Ishikawa (cell line): ENCODE results near the gene TSPAN15.

ENCODE experiments used
- CEBPB ChIP-seq: IDR thresholded peaks from 2 replicates; pipeline ENCODE4 v1.6.1; 2012
- CREB1 ChIP-seq: IDR thresholded peaks from 2 replicates; pipeline ENCODE4 v1.6.1; 2012; ENCODE audit warnings: low read depth
- EGR1 ChIP-seq: IDR thresholded peaks from 2 replicates; pipeline ENCODE4 v1.6.1; 2012
- EP300 ChIP-seq: IDR thresholded peaks from 2 replicates; pipeline ENCODE4 v1.6.1; 2012; ENCODE audit warnings: borderline replicate concordance
- FOXM1 ChIP-seq: IDR thresholded peaks from 2 replicates; pipeline ENCODE4 v1.6.1; 2012; ENCODE audit warnings: low read depth, borderline replicate concordance
- NFIC ChIP-seq: IDR thresholded peaks from 2 replicates; pipeline ENCODE4 v1.6.1; 2012
- RAD21 ChIP-seq: IDR thresholded peaks from 2 replicates; pipeline ENCODE4 v1.6.1; 2012; ENCODE audit warnings: low read depth
- TAF1 ChIP-seq: IDR thresholded peaks from 2 replicates; pipeline ENCODE4 v1.6.1; 2012; ENCODE audit warnings: low read depth, mild to moderate bottlenecking
- TCF12 ChIP-seq: IDR thresholded peaks from 2 replicates; pipeline ENCODE4 v1.6.1; 2012; ENCODE audit warnings: low read depth
- TEAD4 ChIP-seq: IDR thresholded peaks from 2 replicates; pipeline ENCODE4 v1.6.1; 2012
- YY1 ChIP-seq: IDR thresholded peaks from 2 replicates; pipeline ENCODE4 v1.6.1; 2012; ENCODE audit warnings: low read depth
- ZBTB7A ChIP-seq: IDR thresholded peaks from 2 replicates; pipeline ENCODE4 v1.6.1; 2012; ENCODE audit warnings: low read depth
- TF ChIP-seq, protein P1 (sequence below): IDR thresholded peaks from 2 replicates; pipeline ENCODE4 v1.6.1; 2012; ENCODE audit warnings: low read depth, mild to moderate bottlenecking
- TF ChIP-seq, protein P2 (sequence below): IDR thresholded peaks from 2 replicates; pipeline ENCODE4 v1.6.1; 2012
- TF ChIP-seq, protein P3 (sequence below): IDR thresholded peaks from 2 replicates; pipeline ENCODE4 v1.6.1; 2012

Gene TSPAN15

DNA sequence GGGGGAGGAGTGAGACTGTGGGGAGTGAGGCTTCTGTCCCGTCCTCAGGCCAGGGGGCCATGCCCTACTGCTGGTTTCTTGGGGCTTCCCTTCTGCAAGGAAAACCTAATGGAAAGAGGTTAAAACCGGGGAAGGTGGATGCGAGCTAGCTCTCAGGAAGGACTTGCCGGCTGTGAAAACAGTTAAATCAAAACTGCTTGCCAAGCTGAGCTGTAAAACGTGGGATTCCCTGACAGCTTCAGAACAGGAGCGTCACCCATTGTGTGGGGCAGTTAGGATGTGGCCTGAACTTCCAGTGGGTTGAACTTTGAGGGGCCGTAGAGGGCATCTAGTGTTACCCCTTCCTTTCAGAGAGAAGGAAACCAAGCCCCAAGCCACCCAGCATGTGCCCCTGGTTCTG is 13.1 kb downstream of the TSPAN15 start:
- TF ChIP-seq, protein P1, sequence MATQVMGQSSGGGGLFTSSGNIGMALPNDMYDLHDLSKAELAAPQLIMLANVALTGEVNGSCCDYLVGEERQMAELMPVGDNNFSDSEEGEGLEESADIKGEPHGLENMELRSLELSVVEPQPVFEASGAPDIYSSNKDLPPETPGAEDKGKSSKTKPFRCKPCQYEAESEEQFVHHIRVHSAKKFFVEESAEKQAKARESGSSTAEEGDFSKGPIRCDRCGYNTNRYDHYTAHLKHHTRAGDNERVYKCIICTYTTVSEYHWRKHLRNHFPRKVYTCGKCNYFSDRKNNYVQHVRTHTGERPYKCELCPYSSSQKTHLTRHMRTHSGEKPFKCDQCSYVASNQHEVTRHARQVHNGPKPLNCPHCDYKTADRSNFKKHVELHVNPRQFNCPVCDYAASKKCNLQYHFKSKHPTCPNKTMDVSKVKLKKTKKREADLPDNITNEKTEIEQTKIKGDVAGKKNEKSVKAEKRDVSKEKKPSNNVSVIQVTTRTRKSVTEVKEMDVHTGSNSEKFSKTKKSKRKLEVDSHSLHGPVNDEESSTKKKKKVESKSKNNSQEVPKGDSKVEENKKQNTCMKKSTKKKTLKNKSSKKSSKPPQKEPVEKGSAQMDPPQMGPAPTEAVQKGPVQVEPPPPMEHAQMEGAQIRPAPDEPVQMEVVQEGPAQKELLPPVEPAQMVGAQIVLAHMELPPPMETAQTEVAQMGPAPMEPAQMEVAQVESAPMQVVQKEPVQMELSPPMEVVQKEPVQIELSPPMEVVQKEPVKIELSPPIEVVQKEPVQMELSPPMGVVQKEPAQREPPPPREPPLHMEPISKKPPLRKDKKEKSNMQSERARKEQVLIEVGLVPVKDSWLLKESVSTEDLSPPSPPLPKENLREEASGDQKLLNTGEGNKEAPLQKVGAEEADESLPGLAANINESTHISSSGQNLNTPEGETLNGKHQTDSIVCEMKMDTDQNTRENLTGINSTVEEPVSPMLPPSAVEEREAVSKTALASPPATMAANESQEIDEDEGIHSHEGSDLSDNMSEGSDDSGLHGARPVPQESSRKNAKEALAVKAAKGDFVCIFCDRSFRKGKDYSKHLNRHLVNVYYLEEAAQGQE = no peak
- TF ChIP-seq TAF1 (no peak), YY1 (no peak), RAD21 (no peak), ZBTB7A (no peak), CREB1 (no peak), TEAD4 (no peak), EGR1 (no peak), TCF12 (no peak), CEBPB (no peak), NFIC (no peak), FOXM1 (no peak)
- TF ChIP-seq, protein P2, sequence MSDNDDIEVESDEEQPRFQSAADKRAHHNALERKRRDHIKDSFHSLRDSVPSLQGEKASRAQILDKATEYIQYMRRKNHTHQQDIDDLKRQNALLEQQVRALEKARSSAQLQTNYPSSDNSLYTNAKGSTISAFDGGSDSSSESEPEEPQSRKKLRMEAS = no peak
- TF ChIP-seq, protein P3, sequence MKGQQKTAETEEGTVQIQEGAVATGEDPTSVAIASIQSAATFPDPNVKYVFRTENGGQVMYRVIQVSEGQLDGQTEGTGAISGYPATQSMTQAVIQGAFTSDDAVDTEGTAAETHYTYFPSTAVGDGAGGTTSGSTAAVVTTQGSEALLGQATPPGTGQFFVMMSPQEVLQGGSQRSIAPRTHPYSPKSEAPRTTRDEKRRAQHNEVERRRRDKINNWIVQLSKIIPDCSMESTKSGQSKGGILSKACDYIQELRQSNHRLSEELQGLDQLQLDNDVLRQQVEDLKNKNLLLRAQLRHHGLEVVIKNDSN = no peak

DNA sequence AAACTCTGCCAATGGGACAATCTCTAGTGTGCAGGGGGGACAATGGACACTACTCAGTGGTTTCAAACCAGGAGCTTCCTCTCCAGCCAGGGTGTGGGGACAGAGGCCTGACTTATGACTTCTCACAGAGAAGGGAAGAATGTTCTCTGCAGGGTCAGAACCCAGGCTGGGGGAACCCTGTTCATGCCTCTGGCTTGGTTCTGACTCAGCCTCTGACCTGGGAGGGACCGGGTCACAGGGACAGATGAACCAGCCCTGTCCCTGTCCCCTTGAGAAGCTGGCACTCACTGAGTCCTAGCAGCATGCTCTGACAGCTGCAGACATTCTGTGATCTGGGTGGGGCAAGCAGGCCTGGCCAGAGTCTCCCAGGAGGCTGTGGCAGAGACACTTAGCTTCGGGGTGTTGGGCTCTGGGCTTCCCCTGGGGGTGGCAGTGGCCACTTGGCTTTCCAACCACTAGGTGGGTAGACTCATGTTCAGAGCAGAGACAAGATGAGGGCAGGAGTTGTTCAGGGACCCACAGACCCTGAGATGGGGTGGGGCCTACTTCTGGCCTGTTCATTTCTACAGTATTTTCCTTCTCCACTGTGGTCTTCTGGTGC is 13.6 kb downstream of the TSPAN15 start:
- TF ChIP-seq YY1 = no peak
- no peak for TF ChIP-seq TCF12
- TF ChIP-seq CREB1 = no peak
- TF ChIP-seq ZBTB7A = no peak
- TF ChIP-seq FOXM1 = no peak

DNA sequence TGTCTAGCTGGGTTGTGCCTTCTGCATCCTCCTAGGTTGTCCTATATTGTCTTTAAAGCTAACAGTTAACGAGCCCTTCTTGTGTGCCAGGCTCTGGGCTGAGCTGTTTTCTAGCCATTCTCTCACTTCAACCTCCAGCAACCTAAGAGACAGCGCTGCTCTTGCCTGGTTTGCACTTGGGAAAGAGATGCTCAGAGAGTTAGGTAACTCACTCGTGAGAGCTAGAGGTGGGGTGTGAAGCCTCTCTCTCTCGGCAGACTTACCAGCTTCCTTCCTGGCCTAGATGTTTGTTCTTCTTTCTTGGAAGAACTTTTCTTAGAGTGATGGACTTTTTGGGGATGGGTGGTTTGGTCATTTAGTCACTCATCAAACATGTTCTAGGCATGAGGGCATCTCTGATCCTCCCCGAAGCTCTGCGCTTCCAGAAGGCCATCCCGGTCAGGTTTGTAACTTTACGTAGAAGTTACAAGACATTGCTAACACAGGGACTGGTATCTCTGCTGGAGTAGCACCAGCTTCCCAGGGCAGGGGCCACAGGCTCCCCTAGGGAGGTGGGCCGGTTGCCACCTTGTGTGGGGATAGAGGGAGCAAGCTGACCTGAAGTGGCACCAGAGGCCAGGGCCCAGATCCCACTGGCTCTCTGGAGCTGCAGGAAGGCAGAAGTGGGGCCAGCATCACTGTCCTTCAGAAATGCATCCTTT is 14.3 kb downstream of the TSPAN15 start:
- no peak for TF ChIP-seq TCF12
- TF ChIP-seq, protein P3 = no peak
- TF ChIP-seq, protein P2 = no peak
- no peak for TF ChIP-seq CREB1
- TF ChIP-seq YY1 = no peak
- TF ChIP-seq CEBPB = no peak

DNA sequence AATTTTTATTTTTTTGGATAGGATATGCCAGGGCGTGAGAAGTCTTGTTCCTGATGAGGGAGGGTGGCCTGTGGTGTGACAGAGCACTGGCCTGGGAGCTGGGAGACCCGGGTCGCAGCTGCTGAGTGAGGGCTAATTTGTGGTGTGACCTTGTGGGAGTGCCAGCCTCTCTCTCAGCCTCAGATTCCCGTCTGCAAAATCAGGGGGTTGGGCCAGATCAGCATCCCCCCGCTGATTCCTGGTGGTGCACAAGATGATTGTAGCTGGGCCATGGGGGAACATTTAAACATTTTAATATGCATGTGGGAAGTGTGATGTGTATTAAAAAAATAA is 14.9 kb downstream of the TSPAN15 start:
- TF ChIP-seq CEBPB (no peak), FOXM1 (no peak)

DNA sequence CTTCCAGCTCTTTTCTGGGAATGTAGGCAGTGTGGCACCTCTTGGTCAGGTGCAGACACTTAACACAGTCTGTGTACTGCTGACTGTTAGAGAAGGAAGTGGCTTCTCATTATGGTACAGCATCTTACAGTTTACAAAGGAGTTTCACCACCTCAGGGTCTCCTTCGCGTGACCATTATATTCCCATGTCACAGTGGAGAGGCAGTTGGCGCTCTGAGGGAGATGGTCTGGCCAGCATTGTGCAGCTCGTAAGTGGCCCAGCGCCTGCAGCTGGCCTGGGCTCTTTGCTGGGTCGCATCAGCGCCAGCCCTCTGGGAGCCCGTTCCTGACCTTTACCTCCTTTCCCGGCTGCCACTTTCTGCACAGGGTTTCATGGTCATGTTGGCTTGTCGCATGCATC is 15.4 kb downstream of the TSPAN15 start:
- TF ChIP-seq ZBTB7A (no peak), CREB1 (no peak), EGR1 (no peak), TEAD4 (no peak), FOXM1 (no peak), YY1 (no peak)
- TF ChIP-seq, protein P1 = no peak
- TF ChIP-seq, protein P2 = no peak

DNA sequence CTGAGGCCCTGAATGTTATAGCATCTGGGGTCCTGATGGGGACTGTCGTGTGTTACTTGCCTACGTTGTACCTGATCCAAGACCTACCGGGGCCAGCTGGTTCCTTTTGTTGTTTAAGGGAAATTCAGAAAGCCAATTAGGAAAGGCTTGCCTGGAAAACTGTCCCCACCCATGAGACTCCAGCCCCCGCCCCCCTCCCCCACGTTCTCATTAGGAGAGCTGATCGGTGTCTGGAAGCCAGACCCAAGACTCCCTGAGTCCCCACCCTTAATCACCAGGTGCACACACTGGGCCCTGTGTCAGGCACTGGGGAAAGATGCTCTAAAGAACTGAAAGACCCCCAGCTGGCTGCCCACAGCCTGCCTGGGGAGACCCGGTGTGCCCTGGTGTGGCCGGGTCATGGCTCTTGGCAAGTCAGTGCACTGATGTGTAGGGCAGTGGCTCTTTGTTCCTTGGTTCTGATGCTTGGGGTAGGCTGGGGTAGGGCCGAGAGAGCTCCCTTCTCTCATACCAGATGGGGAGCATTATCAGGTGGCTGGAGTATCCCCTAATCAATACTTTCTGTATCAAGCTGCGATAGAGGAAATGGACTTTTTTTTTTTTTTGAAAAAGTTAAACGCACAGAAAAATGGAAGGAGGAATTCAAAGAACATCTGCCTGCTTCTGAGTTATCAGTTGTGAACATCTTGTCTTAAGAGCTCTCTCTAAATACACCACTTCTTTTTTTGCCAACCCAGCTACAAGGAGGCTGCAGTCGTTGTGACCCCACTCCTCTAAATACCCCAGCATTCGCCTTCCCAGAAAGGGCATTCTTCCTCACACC is 16.9 kb downstream of the TSPAN15 start:
- TF ChIP-seq CEBPB (no peak), RAD21 (no peak), YY1 (no peak), ZBTB7A (no peak), CREB1 (no peak), FOXM1 (no peak), EP300 (no peak), TAF1 (no peak), EGR1 (no peak), TEAD4 (no peak), NFIC (no peak)
- TF ChIP-seq, protein P3 = no peak
- TF ChIP-seq, protein P1 = no peak
- TF ChIP-seq, protein P2 = no peak
